Epithelial cell of prostate (primary cell): Measurements from ENCODE around the gene GRB10.
A peak's percentile ranks its signal among the peaks of the same experiment; 100 is the strongest.
"Not testable (repeated sequence)": the region's sequence is repeated elsewhere in the genome, so short reads cannot be mapped to it uniquely, and the experiment has no call there.

Source experiments
- DNase-seq: peaks from one replicate; pipeline ENCODE4 v3.0.0-alpha.2; 2011; ENCODE audit warnings: low read depth, low spot score
- H3K27ac ChIP-seq: fragments of 450-650 bp; 2 replicates; pipeline ENCODE4 v1.5.1; 2017; ENCODE audit warnings: mild to moderate bottlenecking

GRB10 gene

DNA sequence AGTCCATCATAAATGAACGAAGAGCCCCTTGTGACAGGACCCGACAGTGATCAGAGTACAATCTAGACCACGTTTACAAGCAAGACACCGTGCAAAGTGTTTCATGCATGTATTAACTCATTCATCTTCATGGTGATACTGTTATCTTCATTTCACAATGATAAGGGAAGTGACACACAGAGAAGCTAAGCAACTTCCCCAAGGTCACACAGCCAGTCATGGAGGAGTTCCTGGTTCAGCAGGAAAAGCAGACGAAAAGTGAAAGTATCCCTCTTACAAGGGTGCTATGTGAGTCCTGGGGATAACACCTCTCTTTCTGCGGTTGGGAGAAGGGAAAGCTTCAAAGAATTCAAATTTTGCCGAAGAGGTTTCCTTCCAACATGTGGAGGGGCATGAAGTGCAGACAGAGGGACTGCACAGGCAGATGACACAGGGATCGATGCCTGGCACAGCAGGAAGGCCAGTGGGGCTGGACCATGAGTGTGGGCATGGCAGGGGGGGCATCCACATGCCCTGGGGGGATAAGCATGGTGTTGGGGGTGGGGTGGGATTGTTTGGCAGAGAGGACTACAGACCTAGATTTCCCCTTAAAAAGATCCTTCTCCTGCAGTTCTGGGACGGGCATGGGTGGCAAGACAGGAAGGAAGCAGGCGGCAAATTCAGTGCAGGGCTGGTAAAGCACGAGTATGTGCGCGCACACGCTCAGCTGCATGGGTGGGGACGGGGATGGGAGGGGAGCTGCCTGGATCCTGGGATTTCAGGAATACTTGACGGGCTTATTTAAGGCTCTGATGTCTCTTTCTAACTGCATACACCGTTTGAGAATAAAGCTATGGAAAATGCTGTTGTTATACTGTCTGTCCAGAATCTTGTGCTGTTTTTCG lies 184.0 kb downstream of the GRB10 start:
- H3K27ac ChIP-seq, result no peak overlapping the region
- DNase-seq, result no peak

DNA sequence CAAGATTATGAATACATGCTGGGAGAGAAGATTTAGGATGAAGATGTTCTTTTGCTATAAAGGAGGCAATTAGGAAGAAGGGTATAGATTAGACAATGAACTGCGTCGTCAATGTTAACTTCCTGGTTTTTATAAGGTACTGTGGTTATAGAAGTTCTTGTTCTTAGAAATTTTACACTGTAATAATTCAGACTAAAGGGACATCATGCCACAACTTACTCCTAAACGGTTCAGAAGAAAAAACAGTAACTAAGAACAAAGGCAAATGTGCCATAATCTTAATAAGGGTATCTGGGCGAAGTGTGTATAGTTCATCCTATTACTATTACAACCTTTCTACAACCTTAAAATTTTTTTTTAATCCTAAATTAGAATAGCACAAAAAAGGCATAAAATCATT lies 186.2 kb downstream of the GRB10 start:
- H3K27ac ChIP-seq, result no peak overlapping the region
- DNase-seq, result no peak

DNA sequence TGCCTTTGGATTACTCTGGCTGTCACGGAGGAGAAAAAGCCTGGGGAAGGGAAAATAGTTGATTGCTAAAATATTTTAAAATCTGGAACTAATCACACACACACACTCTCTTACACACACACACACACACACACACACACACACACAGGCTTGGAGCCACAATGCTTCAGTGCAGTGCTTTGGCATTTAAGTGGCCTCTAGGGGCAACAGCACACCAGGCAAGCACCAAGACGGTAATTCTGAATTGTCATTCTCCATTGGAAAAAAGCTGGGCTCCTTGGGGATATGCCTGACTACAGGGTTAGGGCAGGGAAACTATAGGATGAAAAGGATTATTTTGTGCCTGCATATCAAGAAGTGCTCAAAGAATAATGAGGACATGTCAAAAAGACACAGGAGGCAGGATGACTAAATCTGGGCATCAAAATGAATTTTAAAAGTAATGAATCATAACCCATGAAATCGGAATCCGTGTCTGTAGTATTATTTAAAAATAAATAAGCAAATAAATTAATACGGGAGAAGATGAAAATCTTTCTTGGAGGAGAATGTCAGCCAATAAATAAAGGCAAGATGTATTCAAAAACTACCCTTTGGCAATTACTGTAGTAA lies 187.1 kb downstream of the GRB10 start:
- no peak overlapping the region for H3K27ac ChIP-seq
- no peak for DNase-seq

GRCh38 chr7:50594734-50595485 lies 187.8 kb downstream of the GRB10 start:
- DNase-seq, result no peak

DNA sequence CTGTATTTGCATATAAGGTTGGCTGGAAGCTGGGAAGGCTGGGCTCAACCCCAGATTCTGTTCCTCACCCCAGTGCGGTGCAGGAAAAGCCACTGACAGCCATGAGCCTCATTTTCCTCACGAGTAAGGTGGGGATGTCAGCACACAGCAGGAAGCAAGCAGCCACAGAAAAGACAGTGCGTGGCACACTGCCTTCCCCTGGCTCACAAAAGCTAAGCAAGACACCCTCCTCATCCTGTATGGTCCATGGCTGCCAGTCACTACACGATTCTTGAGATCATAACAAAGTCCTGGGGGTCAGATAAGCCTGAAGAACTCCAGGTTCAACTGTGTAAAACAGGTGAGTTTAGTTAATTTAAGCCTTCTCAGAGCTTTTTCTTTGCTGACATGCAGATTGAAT lies 188.6 kb downstream of the GRB10 start:
- no peak for DNase-seq
- no peak overlapping the region for H3K27ac ChIP-seq

More at GRCh38 chr7:50594734-50595485, 187.8 kb downstream of the GRB10 start:
- no peak overlapping the region for H3K27ac ChIP-seq

DNA sequence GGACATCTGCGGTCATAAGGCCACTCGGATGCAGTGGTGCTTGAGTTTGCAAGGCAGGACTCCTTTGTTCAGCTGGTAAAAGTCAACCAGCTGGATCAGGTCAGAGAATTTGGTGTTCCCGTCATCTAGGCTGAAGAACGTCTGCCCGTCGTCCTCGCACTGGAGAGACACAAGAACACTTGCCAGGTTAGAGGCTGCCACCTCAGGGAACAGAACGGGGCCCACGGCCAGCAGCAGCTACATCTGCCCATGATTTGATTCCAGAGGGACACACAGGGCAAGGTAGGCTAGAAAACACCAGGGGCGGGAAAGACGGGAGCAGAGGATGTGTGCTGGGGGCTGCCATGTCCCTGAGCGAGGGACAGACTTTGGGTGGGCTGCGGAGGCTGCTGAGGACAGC lies 189.8 kb downstream of the GRB10 start:
- H3K27ac ChIP-seq, result no peak overlapping the region

DNA sequence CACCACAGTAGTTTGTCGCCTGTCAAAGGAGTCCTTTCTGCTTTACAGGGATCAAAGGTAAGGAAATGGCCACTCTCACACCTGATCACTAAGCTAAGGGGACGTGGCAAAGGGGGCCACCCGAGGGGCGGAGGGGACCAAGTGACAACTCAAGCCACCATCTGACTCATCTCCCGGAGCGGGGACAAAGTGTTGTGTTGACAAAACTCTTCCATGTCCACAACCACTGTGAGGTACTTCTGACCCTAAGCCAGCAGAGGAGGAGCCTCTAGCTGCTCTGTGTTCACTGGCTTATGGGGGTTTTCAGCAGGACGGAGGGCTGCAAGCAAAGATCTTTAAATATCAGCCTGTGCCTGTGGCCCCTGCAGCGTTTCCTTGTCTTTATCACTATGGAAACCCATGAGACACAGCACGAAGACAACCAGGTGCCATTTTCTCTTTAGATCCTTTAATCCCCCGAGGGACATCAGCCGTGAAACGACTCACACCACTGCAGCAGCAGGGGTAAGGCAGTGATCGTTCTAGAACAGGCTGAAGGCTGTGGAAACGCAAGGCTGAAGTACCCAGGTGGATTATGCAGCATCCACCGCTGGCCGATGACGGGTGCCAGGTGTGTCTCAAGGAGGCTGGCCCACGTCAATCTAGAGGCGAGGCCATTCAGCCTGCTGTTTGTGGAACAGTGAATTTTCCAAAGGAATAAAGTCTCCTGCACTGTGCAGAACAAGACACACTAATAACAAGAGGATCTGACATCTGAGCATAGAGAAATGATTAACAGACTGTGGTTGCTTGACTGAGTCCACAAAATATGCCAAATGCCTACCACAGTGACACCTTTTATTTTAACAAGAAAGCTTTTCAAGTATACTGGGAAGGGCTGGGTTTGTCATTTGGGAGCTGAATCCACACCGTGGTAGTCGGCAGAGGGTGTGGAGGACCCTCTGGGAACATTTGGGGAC lies 190.9 kb downstream of the GRB10 start:
- H3K27ac ChIP-seq, result no peak overlapping the region
- DNase-seq, result no peak

More for the DNA sequence above, 189.8 kb downstream of the GRB10 start:
- no peak for DNase-seq

- no peak overlapping the region for H3K27ac ChIP-seq
- DNase-seq, result no peak
These were observed 191.6 kb downstream of the GRB10 start for GRCh38 chr7:50591098-50591479.

- DNase-seq, result no peak
- H3K27ac ChIP-seq, result no peak overlapping the region
These were observed 192.2 kb downstream of the GRB10 start for GRCh38 chr7:50590535-50590934.

- H3K27ac ChIP-seq, result no peak overlapping the region
- DNase-seq, result no peak
These were observed 193.3 kb downstream of the GRB10 start for GRCh38 chr7:50589364-50589763.

- no peak overlapping the region for H3K27ac ChIP-seq
- no peak for DNase-seq
These were observed 193.8 kb downstream of the GRB10 start for GRCh38 chr7:50588937-50589336.

DNA sequence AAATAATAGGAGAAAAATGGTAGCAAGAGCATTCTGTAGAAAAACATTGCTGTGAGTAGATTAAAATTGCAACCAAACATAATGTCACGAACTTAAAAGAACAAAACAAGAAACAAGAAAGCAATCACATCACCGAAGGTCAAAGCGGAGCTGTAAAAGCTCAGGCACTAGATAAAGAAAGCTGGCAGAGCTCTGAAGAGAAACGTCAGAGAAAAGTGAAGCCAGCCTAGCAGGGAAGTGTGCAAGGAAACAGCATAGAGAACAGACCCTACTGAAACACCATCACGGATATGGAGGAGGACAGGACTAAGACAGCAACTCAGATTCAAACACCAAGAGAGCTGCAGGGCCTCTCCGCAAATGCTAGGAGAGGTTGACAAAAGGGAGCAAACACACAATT lies 195.0 kb downstream of the GRB10 start:
- DNase-seq, result no peak
- no peak overlapping the region for H3K27ac ChIP-seq

DNA sequence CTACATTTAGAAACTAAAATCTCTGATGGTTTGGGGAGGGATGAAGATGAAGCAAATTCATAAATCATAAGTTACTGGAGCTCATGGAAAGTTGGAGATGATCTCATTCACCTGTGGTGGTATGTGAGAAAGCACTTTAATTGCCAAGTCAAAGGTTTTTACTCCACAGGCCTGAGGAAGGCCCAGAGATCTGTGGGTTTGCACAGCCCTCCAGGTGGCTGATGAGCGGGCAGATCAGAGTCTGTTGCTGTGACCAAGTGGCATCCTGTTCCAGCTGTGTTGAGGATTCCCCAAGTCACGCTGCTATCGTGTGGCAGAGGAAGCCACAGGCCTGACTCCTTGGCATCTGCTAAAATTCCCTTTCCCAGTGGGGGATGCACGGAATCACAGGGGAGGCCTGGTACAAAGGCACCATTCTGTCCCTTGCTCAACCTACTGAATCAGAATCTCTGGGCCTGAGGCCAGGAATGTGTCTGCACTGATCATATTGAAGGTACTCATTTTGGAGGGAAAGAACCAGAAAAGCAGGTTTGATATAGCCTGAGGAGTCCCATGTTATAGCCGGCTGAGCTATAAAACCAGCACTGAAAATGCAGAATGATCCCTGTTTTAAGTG lies 197.8 kb downstream of the GRB10 start:
- peak; percentile 86 for DNase-seq
- no peak overlapping the region for H3K27ac ChIP-seq

DNA sequence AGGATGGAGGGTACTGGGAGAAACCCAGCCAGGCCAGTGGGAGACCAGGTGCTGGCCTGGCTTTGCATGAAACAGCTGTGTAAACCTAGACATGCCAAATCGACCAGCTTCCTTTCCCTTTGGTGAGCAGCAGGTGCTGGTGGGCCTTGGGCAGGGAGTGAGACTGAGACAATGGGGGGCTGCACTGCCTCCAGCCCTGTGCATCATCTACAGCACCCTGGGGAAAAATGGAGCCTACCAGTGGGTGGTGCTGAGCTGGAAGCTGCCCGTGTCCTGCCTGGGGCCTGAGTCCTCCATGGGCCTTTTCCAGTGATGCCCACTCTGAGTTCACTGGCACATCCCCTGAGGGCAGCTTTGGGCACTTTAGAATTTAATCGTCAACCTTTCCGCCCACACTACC lies 198.3 kb downstream of the GRB10 start:
- H3K27ac ChIP-seq, result no peak overlapping the region
- no peak for DNase-seq

DNA sequence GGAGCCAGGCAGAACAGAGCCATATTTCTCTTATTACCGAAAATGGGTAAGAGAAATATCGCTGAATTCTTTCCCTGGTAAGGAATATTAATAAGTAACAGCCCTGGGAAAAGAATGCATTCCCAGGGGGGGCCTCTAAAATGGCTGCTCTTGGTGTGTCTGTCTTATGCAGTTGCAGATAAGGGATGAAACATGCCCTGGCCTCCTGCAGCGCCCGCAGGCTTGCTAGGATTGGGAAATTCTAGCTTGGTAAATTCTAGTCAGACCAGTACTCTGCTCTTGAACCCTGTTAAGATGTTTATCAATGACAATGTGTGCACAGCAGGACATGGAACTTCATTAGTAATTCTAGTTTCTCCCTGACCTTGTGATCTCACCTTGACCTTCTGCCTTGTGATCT lies 199.4 kb downstream of the GRB10 start:
- DNase-seq, H3K27ac ChIP-seq: not testable (repeated sequence)

GRCh38 chr7:50582271-50582670 lies 200.4 kb downstream of the GRB10 start:
- DNase-seq, H3K27ac ChIP-seq: not testable (repeated sequence)

DNA sequence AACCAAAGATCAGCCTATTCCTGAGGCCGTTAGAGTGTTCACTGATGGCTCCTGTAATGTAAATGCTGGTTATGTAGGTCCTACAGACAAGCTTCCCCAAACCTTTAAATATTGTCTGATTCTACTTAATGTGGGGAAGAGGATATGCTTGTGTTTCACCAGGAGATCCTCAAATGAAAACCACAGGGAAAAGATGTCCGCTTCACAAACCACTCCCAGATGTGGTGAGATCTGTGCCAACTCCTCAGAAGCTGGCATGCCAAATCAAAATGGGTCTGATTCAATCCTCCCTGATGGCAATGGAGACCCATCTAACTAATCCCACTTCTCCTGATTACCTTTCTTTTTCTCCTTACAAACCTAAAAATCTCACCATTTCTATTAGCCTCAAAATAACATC lies 202.0 kb downstream of the GRB10 start:
- DNase-seq, H3K27ac ChIP-seq: not testable (repeated sequence)

- DNase-seq, result no peak
- no peak overlapping the region for H3K27ac ChIP-seq
These were observed 202.6 kb downstream of the GRB10 start for GRCh38 chr7:50580057-50580456.

- DNase-seq, H3K27ac ChIP-seq: not testable (repeated sequence)
These were observed 204.6 kb downstream of the GRB10 start for GRCh38 chr7:50578105-50578504.
